Lung (tissue), 12 donors: ENCODE measurements around the gene SLC26A5. TPM values are rescaled to one million over a fixed set of nuclear protein-coding genes. Genes with fewer than 3 reads are reported as not detected.

ENCODE experiments used
- ATAC-seq: fragments of 200-7000 bp; cut with Tn5 transposase; one replicate; pipeline ENCODE4 v1.9.1; 2020; ENCODE audit warnings: moderate number of reproducible peaks; ENCODE audit not compliant: insufficient read depth, low FRiP score
- DNase-seq, 3 donors: peaks; one replicate each; pipeline ENCODE4 v3.0.0-alpha.2; 2013 to 2017
- H3K27ac ChIP-seq, 2 donors: one replicate each; pipeline ENCODE4 v1.5.1; 2013; ENCODE audit warnings: mild to moderate bottlenecking in 2 of 2, moderate library complexity in 2 of 2, control low read depth in 1 of 2, inconsistent platforms in 1 of 2, low read depth in 1 of 2, low read length in 1 of 2
- H3K27me3 ChIP-seq, 3 donors: one replicate each; pipeline ENCODE4 v1.5.1; 2013; ENCODE audit warnings: low read length in 2 of 3; ENCODE audit not compliant: control insufficient read depth in 3 of 3, insufficient read depth in 3 of 3
- H3K36me3 ChIP-seq, 4 donors: one replicate each; pipeline ENCODE4 v1.5.1; 2013; ENCODE audit warnings: low read length in 4 of 4, mild to moderate bottlenecking in 1 of 4, moderate library complexity in 1 of 4; ENCODE audit not compliant: control insufficient read depth in 4 of 4, insufficient read depth in 4 of 4
- H3K4me1 ChIP-seq, 5 donors: one replicate each; pipeline ENCODE4 v1.5.1; 2013; ENCODE audit warnings: low read length in 5 of 5, mild to moderate bottlenecking in 2 of 5, moderate library complexity in 1 of 5; ENCODE audit not compliant: control insufficient read depth in 5 of 5, insufficient read depth in 5 of 5
- H3K4me3 ChIP-seq: one replicate; pipeline ENCODE4 v1.5.1; 2013; ENCODE audit warnings: mild to moderate bottlenecking, control low read depth, moderate library complexity
- H3K9ac ChIP-seq, 2 donors: one replicate each; pipeline ENCODE4 v1.5.1; 2013; ENCODE audit warnings: low read length in 2 of 2, control low read depth in 1 of 2; ENCODE audit not compliant: insufficient read depth in 1 of 2
- H3K9me3 ChIP-seq, 4 donors: one replicate each; pipeline ENCODE4 v1.5.1; 2013; ENCODE audit warnings: low read length in 3 of 4, mild to moderate bottlenecking in 1 of 4, moderate library complexity in 1 of 4; ENCODE audit not compliant: control insufficient read depth in 4 of 4, insufficient read depth in 3 of 4
- WGBS, 2 donors: extraction: QIAGEN DNeasy Blood & Tissue Kit; methylation state at CpG; one replicate each; pipeline ENCODE4 v1.1.7; 2013; 5-methylcytosine and 5-hydroxymethylcytosine counted together
- polyA plus RNA-seq, 2 donors: library from polyadenylated mRNA; stranded (reverse); fragments of 200-250 nt; gene quantifications; one replicate each; pipeline ENCODE4 v1.2.1, GENCODE V29; 2013
- total RNA-seq, 2 donors: library from RNA; depleted of rRNA in 1 of 2; stranded (reverse); fragments of >200 nt in 1 of 2; gene quantifications; one replicate each; pipeline ENCODE4 v1.2.1, GENCODE V29; 2014 to 2021
- TF ChIP-seq, protein P1 (sequence below): IDR thresholded peaks from 2 replicates; pipeline ENCODE4 v1.5.1; 2012; ENCODE audit warnings: mild to moderate bottlenecking; ENCODE audit errors: control extremely low read depth, extremely low read depth
- donor health status: control.
- donor health status: control.
- donor health status: Bipolar disorder and iron deficiency.
- donor health status: healthy.
- donor health status: DM: yes; HTN: yes; CAD: no.

The SLC26A5 gene
- total and polyA plus RNA-seq, 4 donors: 0.06 to 1.1 (median 0.59) TPM

DNA sequence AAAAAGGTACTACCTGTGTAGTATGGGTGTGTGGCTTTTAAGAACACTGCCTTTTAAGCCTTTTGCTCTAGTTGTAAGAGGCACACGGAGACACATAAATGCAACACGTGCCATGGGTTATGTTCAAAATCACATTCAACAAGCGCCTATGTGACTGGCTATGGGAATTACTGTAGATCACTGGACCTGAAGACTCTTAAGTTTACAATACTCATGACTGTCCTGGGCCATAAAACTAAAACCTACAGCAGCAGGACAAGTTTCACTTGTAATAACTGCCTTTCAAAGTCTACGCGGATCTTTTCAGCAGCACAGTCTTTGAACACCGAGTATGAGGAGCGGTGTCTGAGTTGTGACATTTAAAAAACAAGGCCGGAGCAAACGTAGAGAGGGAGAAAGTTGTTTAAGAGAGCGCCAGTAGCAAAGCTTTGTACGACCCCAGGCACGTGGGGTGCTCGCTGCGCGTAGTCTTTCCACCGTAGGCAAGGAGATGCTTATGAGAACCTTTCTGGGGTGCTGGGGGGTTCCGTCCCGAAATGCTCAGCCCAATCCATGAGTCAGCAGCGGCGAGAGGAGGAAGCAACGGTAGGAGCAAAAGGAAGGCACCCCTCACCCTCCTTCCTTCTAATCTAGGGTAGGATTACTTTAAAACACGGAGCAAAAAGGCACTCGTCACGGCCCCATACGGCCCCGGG is 102.1 kb downstream of the SLC26A5 start:
- no peaks in the 10 kb centered on the region for H3K9me3 ChIP-seq
- WGBS, 2 donors: 1% methylated on average over 26 of the region's 26 CpGs
- peaks cover 3 to 16% (median 10%) of the 10 kb centered on the region in 4 donors for H3K36me3 ChIP-seq
- peak; percentile 32 to 54 (median 51) for DNase-seq
- TF ChIP-seq, protein P1, sequence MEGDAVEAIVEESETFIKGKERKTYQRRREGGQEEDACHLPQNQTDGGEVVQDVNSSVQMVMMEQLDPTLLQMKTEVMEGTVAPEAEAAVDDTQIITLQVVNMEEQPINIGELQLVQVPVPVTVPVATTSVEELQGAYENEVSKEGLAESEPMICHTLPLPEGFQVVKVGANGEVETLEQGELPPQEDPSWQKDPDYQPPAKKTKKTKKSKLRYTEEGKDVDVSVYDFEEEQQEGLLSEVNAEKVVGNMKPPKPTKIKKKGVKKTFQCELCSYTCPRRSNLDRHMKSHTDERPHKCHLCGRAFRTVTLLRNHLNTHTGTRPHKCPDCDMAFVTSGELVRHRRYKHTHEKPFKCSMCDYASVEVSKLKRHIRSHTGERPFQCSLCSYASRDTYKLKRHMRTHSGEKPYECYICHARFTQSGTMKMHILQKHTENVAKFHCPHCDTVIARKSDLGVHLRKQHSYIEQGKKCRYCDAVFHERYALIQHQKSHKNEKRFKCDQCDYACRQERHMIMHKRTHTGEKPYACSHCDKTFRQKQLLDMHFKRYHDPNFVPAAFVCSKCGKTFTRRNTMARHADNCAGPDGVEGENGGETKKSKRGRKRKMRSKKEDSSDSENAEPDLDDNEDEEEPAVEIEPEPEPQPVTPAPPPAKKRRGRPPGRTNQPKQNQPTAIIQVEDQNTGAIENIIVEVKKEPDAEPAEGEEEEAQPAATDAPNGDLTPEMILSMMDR: no peak
- ATAC-seq: peak; percentile 8
- H3K4me1 ChIP-seq: peaks cover 0 to 25% (median 3%) of the 10 kb centered on the region in 5 donors
- H3K27ac ChIP-seq: peak overlapping the region; percentile 77 to 90
- H3K27me3 ChIP-seq: no peaks in the 10 kb centered on the region
- H3K9ac ChIP-seq: peak overlapping the region; percentile 82 to 86
- peak overlapping the region; percentile 90 for H3K4me3 ChIP-seq

DNA sequence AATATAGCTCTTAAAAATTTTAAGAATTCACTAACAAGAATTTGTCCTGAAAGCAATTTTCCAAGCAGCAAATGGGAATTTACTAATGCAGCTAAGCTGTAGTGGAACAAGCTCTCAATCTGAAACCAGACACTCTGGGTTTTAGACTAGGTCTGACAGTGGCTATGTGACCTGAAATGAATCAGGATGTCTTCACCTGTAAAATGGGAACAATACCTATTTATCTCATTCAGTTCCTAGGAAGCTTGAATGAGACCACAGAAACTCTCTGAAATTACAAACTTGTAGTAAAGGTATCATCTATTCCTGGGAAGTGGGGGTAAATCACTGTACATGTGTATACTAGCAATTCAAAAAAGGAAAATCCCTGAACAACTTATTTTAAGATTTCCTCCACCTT is 102.7 kb downstream of the SLC26A5 start:
- TF ChIP-seq, protein P1: no peak
- H3K27me3 ChIP-seq: no peaks in the 10 kb centered on the region
- DNase-seq: peak in 1 of 3 donors; percentile 7
- H3K4me3 ChIP-seq: no peak overlapping the region
- peaks cover 0 to 20% (median 3%) of the 10 kb centered on the region in 5 donors for H3K4me1 ChIP-seq
- no peak overlapping the region for H3K27ac ChIP-seq
- no peaks in the 10 kb centered on the region for H3K9me3 ChIP-seq
- ATAC-seq: no peak
- H3K36me3 ChIP-seq: peaks cover 4 to 17% (median 10%) of the 10 kb centered on the region in 4 donors
- peak overlapping the region; percentile 82 to 86 for H3K9ac ChIP-seq

DNA sequence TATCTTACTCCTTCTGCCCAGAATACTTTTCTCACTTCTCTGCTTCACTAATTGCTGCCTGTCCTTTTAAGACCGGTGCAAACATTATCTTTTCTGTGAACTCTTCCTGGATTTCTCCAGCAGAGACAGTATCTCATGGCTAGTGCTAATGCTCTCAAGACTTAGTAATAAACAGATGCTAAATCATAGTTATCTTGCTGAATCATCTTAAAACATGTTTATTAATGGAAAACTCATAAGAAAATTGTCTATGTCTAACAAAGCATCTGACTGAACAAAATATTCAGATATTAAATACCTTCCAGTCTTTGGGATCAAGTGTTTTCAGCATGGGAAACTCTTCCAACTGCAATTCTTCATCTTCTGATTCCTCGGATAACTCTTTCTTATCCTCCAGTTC is 104.5 kb downstream of the SLC26A5 start:
- WGBS, 2 donors: 73 to 79% methylated on average over 2 of the region's 2 CpGs
- Histone ChIP-seq H3K27me3 (no peaks in the 10 kb centered on the region), H3K36me3 (peaks cover 8 to 27% (median 14%) of the 10 kb centered on the region in 4 donors), H3K27ac (no peak overlapping the region), H3K4me3 (no peak overlapping the region), H3K9ac (no peak overlapping the region), H3K9me3 (no peaks in the 10 kb centered on the region), H3K4me1 (peaks cover 0 to 12% (median 3%) of the 10 kb centered on the region in 5 donors)
- ATAC-seq (no peak), DNase-seq (no peak)
- TF ChIP-seq, protein P1: no peak
